ENCODE data around the gene DAGLA.
A peak's percentile ranks its signal among the peaks of the same experiment; 100 is the strongest.

Gene DAGLA

DNA sequence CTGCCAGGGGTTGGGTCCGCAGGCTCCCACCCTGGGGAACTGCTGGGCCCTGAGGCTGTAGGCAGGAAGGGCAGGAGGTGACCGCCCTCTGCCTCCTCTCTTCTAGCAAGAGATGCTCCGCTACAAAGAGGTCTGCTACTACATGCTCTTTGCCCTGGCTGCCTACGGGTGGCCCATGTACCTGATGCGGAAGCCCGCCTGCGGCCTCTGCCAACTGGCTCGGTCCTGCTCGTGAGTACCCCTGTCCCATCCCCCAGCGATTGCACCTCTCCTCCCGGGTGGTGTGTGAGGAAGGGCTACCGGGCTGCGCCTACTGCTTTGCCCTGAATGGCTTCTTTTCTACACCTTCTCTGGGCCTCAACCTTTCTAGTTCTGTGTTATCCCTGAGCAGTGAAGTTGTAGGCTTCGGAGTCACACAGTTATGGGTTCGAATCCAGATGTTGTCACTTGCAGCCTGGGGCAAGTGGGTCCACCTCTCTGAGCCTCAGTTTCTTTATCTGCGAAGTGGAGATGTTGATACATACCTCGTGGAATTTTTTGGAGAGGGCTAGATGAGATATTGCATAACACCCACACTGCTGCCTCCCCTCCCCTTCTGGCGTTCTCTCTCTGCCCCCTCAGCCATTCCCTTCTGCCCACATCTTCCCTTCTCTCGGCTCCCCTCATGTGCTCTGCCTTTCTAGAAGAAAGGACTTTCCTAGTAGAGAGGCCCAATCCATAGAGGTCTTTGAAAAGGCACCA is 51.2 kb downstream of the DAGLA start:
- no peak for DNase-seq

DNA sequence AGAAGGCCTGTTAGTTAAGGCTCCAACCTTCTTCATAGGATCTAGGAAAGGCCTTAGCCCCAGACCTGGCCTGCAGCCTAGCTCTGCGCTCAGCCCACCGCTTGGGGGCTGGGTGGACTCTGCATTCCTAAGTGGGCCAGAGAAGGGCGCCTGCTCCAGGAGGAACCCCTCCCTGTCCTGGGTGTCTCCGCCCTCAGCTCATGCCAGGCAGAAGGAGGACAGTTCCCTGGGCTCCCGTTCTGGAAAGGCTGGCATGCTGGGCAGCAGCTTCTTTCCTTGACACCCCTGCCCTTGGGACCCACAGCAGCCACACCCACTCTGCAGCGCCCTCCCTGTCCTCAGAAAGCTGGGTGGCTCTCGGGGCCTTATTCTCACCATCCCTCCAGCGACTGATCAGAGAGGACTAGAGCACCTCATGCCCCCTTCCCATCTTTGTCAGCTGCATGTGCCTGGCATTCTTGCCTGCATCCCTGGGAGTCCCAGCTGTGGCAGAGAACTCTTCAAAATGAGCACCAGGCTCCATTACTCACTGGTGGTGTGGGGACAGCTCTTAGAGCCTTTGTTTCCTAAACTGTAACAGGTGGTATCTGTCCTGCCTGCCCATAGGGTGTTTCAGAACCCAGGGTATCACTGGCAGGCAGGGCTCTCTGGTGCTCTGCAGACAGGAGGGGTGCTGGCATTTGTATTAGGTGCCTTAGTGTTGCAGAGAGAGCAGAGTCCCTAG is 51.9 kb downstream of the DAGLA start:
- no peak for DNase-seq

- peak; percentile 65 for DNase-seq
Measured at GRCh38 chr11:61732705-61733104, 52.5 kb downstream of the DAGLA start.

DNA sequence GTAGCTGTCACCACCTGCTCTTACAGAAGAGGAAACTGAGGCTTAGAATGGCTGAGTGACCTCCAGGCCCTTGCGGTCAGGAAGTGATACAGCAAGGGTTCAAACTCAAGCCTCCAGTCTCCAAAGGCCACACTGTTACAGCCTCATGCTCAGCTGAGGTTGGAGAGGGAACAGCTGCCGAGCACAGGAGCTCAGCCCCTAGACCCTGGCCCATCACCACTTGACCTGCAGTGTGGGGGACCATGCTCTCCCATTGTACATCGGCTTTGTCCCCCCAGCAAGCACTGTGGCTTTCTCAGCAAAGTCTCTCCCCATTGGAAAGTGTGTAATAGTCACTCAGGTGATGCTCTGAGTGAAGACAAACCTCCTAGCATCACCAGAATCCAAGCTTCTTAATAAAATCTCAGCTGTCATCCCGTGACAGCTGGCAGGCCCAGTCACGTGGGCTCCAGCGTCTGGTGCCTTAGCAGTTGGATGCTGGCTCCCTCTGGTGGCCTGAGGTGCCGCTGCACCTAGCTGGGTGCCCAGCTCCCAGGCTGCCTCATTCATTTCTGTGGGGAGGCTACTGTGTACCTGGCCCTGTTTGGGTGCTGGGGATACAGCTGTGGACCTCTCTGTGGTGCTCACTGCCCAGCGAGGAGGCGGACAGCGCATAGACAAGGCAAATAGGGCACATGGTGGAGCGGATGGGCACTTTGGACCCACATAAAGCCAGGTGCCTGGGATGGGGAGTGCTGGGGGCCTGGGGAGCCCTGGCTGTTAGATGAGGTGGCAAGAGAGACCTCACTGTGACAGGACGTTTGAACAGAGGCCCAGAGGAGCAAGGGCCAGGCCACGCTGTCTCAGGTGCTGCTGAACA is 53.2 kb downstream of the DAGLA start:
- DNase-seq, result peak; percentile 67

DNA sequence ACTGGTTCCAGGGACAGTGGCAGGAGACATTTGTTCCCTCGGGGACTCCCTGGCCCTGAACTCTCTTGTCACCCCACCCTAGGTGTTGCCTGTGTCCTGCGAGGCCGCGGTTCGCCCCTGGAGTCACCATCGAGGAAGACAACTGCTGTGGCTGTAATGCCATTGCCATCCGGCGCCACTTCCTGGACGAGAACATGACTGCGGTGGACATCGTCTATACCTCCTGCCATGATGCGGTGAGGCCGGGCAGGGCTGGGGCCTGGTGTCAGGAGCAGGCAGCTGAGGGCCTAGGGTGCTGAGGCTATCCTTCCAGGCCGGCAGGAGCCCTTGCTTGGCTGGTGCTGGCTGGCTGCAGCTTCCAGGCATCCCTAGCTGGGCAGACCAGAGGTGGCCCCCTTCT is 54.6 kb downstream of the DAGLA start:
- no peak for DNase-seq

GRCh38 chr11:61735391-61735790 is 55.2 kb downstream of the DAGLA start:
- no peak for DNase-seq

- no peak for DNase-seq
Measured at GRCh38 chr11:61736310-61736709, 56.1 kb downstream of the DAGLA start.

DNA sequence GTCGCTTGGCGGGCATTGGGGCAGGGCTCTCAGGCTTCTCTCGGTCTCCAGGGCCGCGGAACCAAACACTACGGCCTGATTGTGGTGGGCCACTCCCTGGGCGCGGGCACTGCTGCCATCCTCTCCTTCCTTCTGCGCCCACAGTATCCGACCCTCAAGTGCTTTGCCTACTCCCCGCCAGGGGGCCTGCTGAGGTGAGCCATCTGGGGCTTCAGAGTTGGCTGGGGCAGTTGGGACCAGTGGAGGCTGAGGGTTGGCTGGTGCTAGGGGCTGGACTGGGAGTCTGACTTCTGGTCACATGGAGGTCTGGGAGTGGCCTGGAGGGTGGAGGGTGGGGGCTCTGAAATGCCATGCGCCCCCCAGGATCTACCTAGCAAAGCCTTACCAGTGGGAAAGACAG is 56.9 kb downstream of the DAGLA start:
- DNase-seq, result no peak

DNA sequence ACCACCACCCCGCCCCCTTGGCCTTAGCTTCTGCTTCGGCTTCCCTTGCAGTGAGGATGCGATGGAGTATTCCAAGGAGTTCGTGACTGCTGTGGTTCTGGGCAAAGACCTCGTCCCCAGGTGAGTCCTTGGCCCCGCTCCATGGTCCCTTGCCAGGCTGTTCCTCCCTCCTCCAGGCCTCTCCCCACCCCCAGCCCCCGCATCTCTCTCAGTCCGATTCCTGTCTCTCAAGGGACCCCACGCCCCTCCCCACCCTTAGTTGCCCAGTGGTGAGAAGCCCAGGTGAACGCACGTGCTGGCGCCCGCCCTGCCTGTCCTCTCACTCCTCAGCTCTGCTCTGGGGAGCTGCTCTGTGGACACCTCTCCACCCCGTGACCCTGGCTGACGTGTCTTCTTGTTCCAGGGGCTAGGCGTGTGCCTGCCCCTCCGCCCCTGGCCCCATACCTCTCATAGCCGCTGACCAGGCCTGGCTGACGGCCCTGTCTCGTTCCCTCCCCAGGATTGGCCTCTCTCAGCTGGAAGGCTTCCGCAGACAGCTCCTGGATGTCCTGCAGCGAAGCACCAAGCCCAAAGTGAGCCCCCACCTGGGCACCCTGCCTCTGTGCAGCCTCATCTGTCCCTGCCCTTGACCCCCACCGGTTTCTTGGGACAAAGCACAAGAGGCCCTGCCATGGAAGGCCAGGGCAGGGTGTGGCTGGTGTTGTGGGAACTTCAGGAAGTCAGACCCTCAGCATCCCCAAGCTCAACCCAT is 57.6 kb downstream of the DAGLA start:
- no peak for DNase-seq

DNA sequence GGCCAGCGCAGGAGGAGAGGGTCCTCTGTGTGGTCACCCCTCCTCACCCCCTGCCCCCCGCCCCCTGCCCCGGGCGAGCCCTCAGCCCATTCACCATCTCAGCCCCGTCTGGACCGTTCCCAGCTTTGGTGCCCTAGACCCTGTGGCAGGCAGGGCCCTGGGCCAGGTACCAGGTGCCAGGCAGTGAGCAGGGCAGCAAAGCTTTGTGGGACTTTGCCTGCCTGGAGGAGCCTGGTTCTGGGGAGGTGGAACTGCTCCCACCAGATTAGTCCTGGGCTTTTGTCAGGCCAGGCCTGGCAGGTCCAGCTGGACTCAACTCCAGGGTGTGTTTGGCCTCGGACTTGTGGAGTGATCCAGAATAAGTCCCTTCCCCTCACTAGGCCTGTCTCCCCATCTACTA is 58.6 kb downstream of the DAGLA start:
- no peak for DNase-seq

DNA sequence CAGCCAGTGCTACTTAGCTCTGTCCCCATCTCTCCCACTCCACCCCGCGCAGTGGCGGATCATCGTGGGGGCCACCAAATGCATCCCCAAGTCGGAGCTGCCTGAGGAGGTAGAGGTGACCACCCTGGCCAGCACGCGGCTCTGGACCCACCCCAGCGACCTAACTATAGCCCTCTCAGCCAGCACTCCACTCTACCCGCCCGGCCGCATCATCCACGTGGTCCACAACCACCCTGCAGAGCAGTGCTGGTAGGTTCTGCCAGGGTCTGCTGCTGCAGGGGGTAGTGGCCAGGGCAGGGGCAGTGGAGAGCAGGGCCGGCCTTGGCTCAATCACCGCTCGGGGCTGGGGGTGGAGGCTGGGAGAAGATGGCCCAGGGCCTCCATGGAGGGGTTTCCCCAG is 59.2 kb downstream of the DAGLA start:
- no peak for DNase-seq

DNA sequence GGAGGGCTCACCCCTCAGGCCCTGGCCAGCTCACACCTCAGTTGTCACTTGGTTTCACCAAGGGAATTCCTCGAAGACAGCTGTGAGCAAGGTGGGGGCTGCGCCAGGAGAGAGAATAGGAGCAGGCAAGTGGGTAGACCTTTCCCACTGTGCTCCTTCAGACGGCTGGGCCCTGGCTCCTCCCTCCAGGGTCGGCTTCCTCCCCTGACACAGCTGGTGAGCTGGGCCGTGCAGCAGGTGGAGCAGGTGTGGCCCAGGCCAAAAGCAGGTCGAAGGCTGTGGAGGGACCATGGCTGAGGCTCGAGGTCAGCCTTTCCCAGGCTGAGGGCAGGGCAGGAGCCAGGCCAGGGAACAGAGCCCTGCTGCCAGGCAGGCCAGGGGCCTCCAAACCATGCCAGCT is 59.8 kb downstream of the DAGLA start:
- no peak for DNase-seq

- DNase-seq, result no peak
Measured at GRCh38 chr11:61742391-61742790, 62.2 kb downstream of the DAGLA start.

DNA sequence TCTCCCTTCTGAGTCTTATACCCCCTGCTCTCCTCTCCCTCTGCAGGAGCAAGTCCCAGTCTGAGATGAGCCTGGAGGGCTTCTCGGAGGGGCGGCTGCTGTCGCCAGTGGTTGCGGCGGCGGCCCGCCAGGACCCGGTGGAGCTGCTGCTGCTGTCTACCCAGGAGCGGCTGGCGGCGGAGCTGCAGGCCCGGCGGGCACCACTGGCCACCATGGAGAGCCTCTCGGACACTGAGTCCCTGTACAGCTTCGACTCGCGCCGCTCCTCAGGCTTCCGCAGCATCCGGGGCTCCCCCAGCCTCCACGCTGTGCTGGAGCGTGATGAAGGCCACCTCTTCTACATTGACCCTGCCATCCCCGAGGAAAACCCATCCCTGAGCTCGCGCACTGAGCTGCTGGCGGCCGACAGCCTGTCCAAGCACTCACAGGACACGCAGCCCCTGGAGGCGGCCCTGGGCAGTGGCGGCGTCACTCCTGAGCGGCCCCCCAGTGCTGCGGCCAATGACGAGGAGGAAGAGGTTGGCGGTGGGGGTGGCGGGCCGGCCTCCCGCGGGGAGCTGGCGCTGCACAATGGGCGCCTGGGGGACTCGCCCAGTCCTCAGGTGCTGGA is 63.4 kb downstream of the DAGLA start:
- no peak for DNase-seq

DNA sequence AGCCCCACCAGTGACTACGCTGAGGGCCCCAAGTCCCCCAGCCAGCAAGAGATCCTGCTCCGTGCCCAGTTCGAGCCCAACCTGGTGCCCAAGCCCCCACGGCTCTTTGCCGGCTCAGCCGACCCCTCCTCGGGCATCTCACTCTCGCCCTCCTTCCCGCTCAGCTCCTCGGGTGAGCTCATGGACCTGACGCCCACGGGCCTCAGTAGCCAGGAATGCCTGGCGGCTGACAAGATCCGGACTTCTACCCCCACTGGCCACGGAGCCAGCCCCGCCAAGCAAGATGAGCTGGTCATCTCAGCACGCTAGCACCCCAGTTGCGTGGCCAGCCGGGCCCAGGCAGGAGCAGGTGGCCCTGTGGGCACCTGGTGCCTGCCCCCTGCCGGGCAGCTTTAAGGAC is 64.0 kb downstream of the DAGLA start:
- no peak for DNase-seq

GRCh38 chr11:61744609-61745156 is 64.5 kb downstream of the DAGLA start:
- DNase-seq, result no peak

GRCh38 chr11:61745781-61746441 is 65.7 kb downstream of the DAGLA start:
- DNase-seq, result no peak

DNA sequence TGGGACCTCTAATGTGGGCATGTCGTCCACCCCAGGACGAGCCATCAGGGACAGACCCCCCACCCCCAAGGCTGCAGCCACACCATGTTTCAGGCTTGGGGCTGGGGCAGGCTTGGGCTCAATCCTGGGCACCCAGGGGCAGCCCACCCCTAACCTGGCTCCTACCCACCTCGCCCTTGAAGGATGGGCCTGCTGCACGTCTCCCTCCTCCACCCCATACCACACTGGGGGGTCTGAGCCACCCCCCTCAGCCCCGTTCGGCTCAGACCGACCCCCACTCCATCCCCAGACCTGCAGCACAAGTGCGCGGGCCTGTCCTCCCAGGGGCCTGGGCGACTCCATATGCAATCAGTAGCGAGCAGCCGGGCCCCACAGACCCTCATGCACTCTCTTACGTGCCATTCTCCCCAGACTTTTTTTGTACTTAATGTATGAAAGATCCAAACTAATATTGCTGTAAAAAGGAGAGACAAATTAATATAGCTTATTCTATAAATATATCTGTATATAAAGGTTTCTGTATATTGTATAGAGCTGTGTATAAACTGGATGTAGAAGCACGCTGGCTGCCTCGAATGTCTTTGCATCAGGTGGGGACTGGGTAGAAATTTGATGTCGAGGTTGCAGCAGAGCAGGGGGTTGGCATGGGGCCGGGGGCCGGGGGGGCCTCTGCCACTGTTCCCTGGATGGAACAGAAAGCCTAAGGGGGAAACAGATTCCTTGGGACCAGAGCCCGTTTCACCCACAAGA is 66.4 kb downstream of the DAGLA start:
- no peak for DNase-seq

DNA sequence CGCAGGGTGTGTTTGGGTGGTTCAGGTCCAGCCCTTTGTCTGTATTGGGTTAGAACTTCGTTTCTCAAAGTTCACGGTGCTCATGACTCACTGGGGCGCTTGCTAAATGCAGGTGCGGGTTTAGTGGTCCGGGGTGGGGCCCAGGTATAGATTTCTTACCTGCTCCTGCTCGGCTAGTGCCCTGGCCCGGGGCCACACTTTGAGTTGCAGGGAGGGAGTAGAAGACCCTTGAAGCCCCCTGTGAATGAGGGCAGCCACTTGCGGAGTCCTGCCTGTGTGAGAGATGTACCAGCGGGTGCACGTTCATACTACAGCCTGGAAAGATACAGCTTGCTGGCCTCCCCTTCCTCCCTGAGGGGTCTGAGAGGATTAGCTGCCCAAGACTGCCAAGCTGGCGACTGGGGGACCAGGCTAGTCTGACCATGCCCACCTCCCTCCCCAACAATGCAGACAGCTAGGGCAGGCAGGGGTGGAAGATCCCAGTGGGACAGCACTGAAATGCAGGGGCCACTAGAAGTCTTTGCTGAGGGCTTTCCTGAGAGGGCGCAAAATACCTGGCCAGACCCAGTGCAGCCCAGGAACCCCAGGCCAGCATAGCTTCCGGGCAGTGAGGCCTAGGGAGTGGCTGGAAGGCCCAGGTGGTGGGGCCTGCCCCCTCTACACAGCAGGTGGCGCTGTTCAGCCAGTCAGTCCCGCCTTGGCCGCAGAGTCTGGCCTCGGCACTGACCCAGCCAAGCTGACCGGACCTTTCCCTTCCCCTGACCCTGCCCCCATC is 67.2 kb downstream of the DAGLA start:
- peak; percentile 55 for DNase-seq

DNA sequence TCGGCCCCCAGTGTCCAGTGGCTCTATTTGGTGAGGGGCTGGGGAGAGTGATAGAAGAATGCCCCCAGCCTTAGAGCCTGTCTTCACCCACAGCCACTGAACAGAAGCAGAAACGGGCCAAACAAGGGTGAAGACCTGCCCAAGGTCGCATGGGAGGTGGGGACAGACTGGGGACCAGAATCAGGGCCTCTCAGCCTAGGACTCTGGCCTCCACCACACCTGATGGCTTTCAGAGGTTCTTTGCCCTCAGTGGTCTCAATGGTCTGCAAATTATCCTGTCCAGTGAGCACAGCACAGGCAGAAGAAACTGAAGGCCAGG is 67.7 kb downstream of the DAGLA start:
- no peak for DNase-seq
